GM19468 (cell line): ENCODE results near the gene RBM45.
"Not testable (repeated sequence)": the region's sequence is repeated elsewhere in the genome, so short reads cannot be mapped to it uniquely, and the experiment has no call there.

Experiments used
- ATAC-seq: cut with Tn5 transposase; IDR thresholded peaks from one replicate; pipeline ENCODE4 v1.9.1; 2021; ENCODE audit warnings: mild to moderate bottlenecking, moderate library complexity, moderate number of reproducible peaks; ENCODE audit not compliant: unreplicated experiment; ENCODE audit errors: extremely low read depth

RBM45 gene

DNA sequence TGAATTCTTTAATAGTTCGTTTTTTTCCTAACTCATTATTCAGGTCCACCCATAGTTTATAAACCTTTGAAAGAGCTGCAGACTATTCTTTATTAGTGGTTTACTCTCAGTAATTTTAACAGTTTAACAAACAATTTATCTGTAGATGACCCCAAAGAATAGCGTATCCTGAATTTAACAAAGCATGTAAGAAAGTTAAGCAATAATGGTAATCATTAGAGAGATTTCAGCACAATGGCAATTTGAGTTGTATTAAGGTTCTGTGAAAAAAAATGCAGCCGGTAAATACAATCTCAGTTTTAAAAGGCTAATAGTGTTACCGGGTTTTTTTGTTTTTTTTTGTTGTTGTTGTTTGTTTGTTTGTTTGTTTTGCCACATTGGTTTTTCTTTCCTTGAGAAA lies 40.3 kb downstream of the RBM45 start:
- ATAC-seq, result no peak

DNA sequence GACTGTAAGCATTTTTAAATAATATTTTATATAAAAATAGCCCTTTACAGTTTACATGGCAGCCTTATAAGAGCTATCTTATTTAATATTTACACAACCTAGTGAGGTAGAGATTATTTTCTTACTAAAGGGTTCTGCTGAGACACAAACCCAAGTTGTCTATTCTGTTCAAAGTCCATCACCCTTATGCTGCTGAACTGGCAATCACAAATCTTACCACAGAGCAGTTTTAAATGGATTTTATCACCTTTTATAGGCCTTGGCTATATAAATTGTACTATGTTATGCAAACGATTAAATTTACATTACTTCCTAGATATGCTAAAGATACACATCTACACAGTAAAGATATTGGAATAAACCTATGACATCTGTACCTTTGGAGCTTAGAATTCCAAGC lies 40.7 kb downstream of the RBM45 start:
- ATAC-seq, result no peak

DNA sequence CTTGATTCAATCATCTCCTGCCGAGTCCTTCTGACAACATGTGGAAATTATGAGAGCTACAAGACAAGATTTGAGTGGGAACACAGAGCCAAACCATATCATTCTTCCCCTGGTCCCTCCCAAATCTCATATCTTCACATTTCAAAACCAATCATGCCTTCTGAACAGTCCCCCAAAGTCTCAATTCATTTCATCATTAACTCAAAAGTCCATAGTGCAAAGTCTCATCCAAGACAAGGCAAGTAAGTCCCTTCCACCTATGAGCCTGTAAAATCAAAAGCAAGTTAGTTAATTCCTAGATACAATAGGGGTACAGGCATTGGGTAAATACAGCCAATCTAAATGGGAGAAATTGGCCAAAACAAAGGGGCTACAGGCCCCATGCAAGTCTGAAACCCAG lies 41.6 kb downstream of the RBM45 start:
- ATAC-seq, result not testable (repeated sequence)

DNA sequence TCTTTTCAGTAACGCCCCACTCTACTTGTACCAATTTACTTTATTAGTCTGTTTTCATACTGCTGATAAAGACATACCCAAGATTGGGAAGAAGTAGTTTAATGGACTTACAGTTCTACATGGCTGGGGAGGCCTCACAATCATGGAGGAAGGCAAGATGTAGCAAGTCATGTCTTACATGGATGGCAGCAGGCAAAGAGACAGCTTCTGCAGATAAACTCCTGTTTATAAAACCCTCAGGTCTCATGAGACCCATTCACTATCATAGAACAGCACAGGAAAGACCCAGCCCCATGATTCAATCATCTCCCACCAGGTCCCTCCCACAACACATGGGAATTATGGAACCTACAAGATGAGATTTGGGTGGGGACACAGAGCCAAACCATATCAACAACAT lies 43.3 kb downstream of the RBM45 start:
- ATAC-seq, result no peak

DNA sequence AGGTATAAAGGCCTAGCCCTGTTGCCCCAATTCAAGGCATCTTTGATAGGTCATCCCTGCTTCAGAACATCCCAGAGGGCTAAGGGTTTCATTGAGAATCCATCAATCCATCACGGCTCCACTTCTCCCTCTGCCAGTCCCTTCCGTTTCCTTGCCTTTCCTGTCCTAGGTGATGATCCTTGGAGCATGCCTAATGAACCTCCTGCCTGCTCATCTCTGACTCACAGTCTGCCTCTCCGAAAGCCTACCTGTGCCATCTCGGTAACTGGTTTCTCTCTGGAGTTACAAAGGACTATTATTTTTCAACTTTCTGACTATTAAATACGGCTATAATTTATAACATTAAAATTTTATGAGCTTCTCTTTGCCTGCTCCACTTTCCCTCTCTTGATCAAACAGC lies 45.3 kb downstream of the RBM45 start:
- no peak for ATAC-seq

DNA sequence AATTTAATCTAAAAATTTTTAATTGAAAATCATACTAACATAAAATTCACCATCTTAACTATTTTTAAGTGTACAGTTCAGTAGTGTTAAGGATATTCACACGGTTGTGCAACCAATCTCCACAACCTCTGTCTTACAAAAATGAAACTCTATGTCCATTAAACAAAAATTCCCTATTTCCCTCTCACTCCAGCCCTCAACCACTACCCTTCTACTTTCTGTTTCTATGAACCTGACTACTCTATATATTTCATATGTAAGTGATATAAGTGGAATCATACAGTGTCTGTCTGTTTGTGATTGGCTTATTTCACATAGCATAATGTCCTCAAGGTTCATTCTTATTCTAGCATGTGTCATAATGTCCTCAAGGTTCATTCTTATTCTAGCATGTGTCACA lies 47.7 kb downstream of the RBM45 start:
- ATAC-seq, result no peak

DNA sequence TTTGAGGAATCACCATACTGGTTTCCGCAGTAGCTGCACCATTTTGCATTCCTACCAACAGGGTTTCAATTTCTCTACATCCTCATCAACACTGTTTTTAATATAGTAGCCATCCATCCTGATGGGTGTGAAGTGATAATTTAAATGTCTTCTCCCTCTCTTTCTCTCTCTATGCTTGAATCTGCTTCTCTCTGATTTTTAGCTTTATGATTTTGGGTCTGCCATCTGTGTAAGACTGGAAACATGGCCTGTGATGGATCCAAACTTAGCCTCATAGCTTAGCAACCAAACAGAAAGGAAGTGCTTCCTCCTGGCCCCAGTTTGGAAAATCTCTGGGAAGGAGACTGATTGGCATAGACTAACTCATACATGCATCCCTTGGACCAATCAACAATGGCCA lies 48.4 kb downstream of the RBM45 start:
- ATAC-seq, result no peak

DNA sequence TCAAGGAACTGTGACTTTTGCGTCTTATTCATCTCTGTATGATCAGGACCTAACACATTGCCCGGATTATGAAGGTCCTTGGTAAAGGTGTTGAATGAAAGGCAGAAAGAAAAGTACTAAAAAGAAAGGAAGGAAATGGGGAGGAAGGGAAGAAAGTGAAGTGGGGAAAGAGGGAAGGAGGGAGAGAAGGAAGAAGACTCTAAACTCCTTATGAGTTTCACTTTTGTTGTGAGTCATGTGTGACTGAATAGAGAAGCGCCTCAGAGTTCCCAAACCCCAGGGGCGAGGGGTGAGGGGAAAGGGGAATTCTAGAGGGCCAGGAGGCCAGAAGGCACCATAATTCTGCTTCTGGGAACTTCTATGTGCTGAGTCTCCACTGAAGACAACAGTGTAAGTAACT lies 51.2 kb downstream of the RBM45 start:
- no peak for ATAC-seq

DNA sequence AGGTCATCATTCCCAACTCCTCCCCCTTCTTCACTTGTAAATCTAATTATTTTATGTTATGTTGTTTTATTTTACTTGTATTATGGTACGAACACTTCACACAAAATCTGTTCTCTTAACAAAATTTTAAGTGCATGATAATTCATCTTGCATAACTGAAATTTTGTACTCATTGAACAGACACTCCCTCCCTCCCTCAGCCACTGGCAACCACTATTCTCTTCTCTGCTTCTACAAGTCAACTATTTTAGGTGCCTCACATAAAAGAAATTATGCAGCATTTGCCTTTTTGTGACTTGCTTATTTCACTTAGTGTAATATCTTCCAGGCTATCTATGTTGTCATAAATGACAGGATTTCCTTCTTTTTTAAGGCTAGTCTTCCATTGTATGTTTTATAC lies 51.7 kb downstream of the RBM45 start:
- no peak for ATAC-seq

DNA sequence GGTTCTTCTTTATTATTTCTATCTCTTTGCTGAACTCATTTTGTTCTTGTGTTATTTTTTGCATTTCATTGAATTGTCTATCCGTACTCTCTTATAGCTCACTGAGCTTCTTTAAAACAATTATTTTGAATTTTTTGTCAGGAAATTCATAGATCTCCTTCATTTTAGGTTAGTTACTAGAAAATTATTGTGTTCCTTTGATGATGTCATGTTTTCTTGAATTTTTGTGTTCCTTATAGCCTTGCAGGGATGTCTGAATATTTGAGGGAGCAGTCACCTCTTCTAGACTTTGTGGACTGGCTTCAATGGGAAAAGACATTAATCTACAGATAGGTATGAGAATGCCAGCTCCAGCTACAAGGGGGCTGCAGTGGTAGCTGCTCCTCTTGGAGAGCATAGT lies 61.4 kb downstream of the RBM45 start:
- ATAC-seq, result no peak

DNA sequence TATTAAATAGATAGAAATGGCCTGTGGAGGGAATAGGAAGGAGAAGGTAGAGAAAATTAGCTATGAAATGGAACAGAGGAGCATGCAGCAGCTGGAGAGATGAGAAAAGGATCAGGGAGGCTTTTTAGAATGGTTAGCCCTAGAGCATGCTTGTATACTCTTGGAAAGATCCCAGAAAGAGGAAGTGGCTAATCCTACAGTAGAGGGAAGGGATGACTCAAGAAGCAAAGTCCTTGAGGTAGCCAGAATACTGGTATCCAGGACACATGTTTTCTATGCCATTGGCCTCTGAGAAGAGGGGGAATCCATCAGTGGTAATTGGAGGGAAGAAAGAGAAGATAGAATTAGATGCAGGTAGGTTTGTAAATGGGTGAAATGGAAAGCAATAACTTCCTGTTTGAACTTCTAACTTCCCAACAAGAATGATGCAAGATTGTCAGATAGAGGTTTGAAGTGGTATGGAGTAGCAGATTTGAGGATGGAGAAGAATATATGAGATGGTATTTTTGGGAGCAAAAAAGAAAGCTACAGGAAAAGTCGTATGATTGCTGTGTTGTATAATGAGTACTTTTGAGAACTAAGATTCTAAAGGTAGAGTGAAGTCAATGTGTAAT lies 64.9 kb downstream of the RBM45 start:
- no peak for ATAC-seq
